Amygdala (tissue), 56 donors: Measurements from ENCODE around the gene SLC17A7.
"Not testable (repeated sequence)": the region's sequence is repeated elsewhere in the genome, so short reads cannot be mapped to it uniquely, and the experiment has no call there.

ENCODE experiments used
- DNase-seq, 56 donors: peaks; one replicate each; lab custom pipeline; 2025; lab: John Stamatoyannopoulos, UW

SLC17A7 gene

GRCh38 chr19:49441210-49441959 is at the start of gene SLC17A7:
TSS of gene SLC17A7 (minus strand) at chr19:49441527. CDS start at chr19:49441379, 148 bp downstream.
- DNase-seq: peak in 11 of 56 donors; percentile 14 to 43 (median 19)

GRCh38 chr19:49490287-49491029 is 49.1 kb upstream of the SLC17A7 start:
- no peak for DNase-seq

- no peak for DNase-seq
Measured at GRCh38 chr19:49489601-49490167, 48.4 kb upstream of the SLC17A7 start.

- DNase-seq: no peak
Measured at GRCh38 chr19:49488863-49489537, 47.7 kb upstream of the SLC17A7 start.

GRCh38 chr19:49488046-49488862 is 46.9 kb upstream of the SLC17A7 start:
- no peak for DNase-seq

- DNase-seq: peak; percentile 59 to 100 (median 98)
Measured at GRCh38 chr19:49487277-49488045, 46.1 kb upstream of the SLC17A7 start, which contains the start of gene RPL13A. TSS of gene RPL13A (plus strand) at chr19:49487608. CDS start at chr19:49487630, 22 bp downstream.

GRCh38 chr19:49486710-49487276 is 45.5 kb upstream of the SLC17A7 start:
- DNase-seq: no peak

- no peak for DNase-seq
Measured at GRCh38 chr19:49486232-49486631, 44.9 kb upstream of the SLC17A7 start.

GRCh38 chr19:49481020-49481683 is 39.8 kb upstream of the SLC17A7 start:
- no peak for DNase-seq

- DNase-seq: no peak
Measured at GRCh38 chr19:49479975-49480628, 38.8 kb upstream of the SLC17A7 start.

GRCh38 chr19:49475995-49476880 is 34.9 kb upstream of the SLC17A7 start:
- DNase-seq: peak in 18 of 56 donors; percentile 8 to 64 (median 28)

- DNase-seq: no peak
Measured at GRCh38 chr19:49475191-49475917, 34.0 kb upstream of the SLC17A7 start.

GRCh38 chr19:49474542-49474924 is 33.2 kb upstream of the SLC17A7 start:
- DNase-seq: no peak

- peak in 43 of 56 donors; percentile 8 to 77 (median 35) for DNase-seq
Measured at GRCh38 chr19:49473868-49474541, 32.7 kb upstream of the SLC17A7 start, which contains the start of gene FLT3LG. TSS of gene FLT3LG (plus strand) at chr19:49474215. CDS start at chr19:49474640, 425 bp downstream.

GRCh38 chr19:49473501-49473867 is 32.2 kb upstream of the SLC17A7 start:
- DNase-seq: not testable (repeated sequence)
